Thoracic aorta (tissue), 2 donors: Measurements from ENCODE around the gene C1orf52. TPM values are rescaled to one million over a fixed set of nuclear protein-coding genes. Genes with fewer than 3 reads are reported as not detected.

ENCODE experiments used
- ATAC-seq: fragments of 150-250 bp; one replicate; pipeline ENCODE4 v1.8.0; 2017; ENCODE audit warnings: low read depth; ENCODE audit not compliant: insufficient number of reproducible peaks, low FRiP score
- DNase-seq: peaks from one replicate; pipeline ENCODE4 v3.0.0-alpha.2; 2020; ENCODE audit warnings: low spot score
- H3K27ac ChIP-seq, 2 donors: fragments of 200-600 bp; sonication (generic); 1 replicate in 1 of 2; 2 replicates in 1 of 2; pipeline ENCODE4 v1.5.1; 2016; ENCODE audit warnings: mild to moderate bottlenecking in 2 of 2, moderate library complexity in 2 of 2
- H3K27me3 ChIP-seq: fragments of 200-600 bp; sonication (generic); replicated peaks from 2 replicates; pipeline ENCODE4 v1.6.0; 2016; ENCODE audit warnings: mild to moderate bottlenecking; ENCODE audit not compliant: insufficient read depth
- H3K36me3 ChIP-seq: fragments of 200-600 bp; sonication (generic); one replicate; pipeline ENCODE4 v1.5.1; 2016
- H3K4me1 ChIP-seq, 2 donors: fragments of 200-600 bp; sonication (generic); 1 replicate in 1 of 2; 2 replicates in 1 of 2; pipeline versions ENCODE4 v1.5.1 to v1.6.0; 2016; ENCODE audit warnings: low read depth in 2 of 2, mild to moderate bottlenecking in 1 of 2; ENCODE audit not compliant: control insufficient read depth in 1 of 2
- H3K4me3 ChIP-seq: fragments of 200-600 bp; sonication (generic); 2 replicates; pipeline ENCODE4 v1.5.1; 2016; ENCODE audit warnings: mild to moderate bottlenecking
- H3K9me3 ChIP-seq: fragments of 200-600 bp; sonication (generic); 2 replicates; pipeline ENCODE4 v1.5.1; 2016
- total RNA-seq, 2 donors: library from RNA; depleted of rRNA; stranded (reverse); fragments of >200 nt; gene quantifications; one replicate each; pipeline versions ENCODE4 v1.1.0 to v1.2.3, GENCODE V29; 2016
- TF ChIP-seq, protein P1 (sequence below): fragments of 200-600 bp; sonication (generic); IDR thresholded peaks from one replicate; pipeline ENCODE4 v1.5.1; 2019; ENCODE audit warnings: antibody characterized with exemption

The C1orf52 gene
- total RNA-seq, 2 donors from 2014 or later: 20.7 to 28.7 TPM

DNA sequence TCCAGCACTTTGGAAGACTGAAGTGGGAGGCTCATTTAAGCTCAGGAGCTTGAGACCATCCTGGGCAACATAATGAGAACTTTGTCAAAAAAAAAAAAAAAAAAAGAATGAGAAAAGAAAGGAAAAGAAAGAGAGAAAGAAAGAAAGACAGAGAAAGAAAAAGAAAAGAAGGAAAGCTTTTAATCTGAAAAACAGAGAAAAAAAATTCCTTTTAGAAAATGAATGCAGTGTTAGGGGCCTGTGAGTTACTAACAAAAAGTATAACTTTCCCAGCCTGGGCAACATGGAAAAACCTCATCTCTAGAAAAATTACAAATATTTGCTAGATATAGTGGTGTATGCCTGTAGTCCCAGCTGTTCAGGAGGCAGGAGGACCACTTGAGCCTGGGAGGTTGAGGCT, 42.8 kb downstream of the C1orf52 start:
- peaks cover 0 to 16% of the 10 kb centered on the region in 2 donors for H3K4me1 ChIP-seq
- TF ChIP-seq, protein P1, sequence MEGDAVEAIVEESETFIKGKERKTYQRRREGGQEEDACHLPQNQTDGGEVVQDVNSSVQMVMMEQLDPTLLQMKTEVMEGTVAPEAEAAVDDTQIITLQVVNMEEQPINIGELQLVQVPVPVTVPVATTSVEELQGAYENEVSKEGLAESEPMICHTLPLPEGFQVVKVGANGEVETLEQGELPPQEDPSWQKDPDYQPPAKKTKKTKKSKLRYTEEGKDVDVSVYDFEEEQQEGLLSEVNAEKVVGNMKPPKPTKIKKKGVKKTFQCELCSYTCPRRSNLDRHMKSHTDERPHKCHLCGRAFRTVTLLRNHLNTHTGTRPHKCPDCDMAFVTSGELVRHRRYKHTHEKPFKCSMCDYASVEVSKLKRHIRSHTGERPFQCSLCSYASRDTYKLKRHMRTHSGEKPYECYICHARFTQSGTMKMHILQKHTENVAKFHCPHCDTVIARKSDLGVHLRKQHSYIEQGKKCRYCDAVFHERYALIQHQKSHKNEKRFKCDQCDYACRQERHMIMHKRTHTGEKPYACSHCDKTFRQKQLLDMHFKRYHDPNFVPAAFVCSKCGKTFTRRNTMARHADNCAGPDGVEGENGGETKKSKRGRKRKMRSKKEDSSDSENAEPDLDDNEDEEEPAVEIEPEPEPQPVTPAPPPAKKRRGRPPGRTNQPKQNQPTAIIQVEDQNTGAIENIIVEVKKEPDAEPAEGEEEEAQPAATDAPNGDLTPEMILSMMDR: no peak

DNA sequence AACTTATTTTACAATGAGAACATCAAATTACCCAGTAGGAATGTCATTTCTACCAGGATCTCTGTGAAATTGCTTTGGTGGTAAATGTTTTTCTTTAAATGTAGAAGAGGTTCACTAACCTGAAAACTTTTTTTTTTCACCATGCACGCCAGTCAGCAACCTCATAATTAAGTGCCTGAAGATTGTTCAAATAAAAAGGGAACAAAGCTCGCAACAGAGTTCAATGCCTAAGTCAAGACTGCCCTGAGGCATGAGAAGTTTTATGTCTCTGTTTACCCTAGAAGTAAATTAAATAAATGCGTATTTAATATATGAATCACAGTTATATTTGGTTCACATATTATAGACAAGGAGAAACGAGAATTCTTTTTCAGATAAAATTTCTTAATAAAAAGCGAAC, 44.8 kb downstream of the C1orf52 start:
- H3K4me3 ChIP-seq: no peak overlapping the region
- H3K27ac ChIP-seq: no peak overlapping the region
- no peaks in the 10 kb centered on the region for H3K4me1 ChIP-seq

More for the DNA sequence above, 42.8 kb downstream of the C1orf52 start:
- no peaks in the 10 kb centered on the region for H3K27me3 ChIP-seq
- DNase-seq (no peak), ATAC-seq (no peak)
- no peak overlapping the region for H3K27ac ChIP-seq
- H3K9me3 ChIP-seq: no peaks in the 10 kb centered on the region
- no peak overlapping the region for H3K4me3 ChIP-seq
- no peaks in the 10 kb centered on the region for H3K36me3 ChIP-seq

DNA sequence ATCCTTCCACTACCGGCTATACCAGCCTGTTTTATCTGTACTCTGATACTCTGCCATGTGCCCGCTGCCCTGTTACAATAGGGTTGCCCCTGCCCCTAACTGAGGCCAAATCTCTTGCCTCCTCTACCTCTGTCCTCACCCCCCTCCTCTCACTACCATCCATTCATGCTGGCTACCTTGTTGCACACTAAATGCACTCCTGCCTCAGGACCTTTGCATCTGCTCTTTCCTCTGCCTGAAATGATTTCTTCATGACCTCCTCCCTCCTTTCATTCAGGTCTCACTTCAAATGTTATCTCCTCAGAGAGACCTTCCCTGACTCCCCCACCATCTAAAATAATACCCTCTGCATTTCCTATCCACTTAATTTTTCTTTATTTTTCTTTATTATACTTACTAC, 51.0 kb downstream of the C1orf52 start:
- Histone ChIP-seq H3K27ac (no peak overlapping the region), H3K9me3 (no peaks in the 10 kb centered on the region), H3K4me1 (peaks cover 0 to 1% of the 10 kb centered on the region in 2 donors), H3K36me3 (no peaks in the 10 kb centered on the region), H3K4me3 (no peak overlapping the region), H3K27me3 (no peaks in the 10 kb centered on the region)
- no peak for ATAC-seq
- DNase-seq: no peak
- TF ChIP-seq, protein P1: no peak

More for the DNA sequence above, 44.8 kb downstream of the C1orf52 start:
- ATAC-seq (no peak), DNase-seq (no peak)
- no peaks in the 10 kb centered on the region for H3K36me3 ChIP-seq
- H3K9me3 ChIP-seq: no peaks in the 10 kb centered on the region
- TF ChIP-seq, protein P1: no peak
- H3K27me3 ChIP-seq: no peaks in the 10 kb centered on the region

DNA sequence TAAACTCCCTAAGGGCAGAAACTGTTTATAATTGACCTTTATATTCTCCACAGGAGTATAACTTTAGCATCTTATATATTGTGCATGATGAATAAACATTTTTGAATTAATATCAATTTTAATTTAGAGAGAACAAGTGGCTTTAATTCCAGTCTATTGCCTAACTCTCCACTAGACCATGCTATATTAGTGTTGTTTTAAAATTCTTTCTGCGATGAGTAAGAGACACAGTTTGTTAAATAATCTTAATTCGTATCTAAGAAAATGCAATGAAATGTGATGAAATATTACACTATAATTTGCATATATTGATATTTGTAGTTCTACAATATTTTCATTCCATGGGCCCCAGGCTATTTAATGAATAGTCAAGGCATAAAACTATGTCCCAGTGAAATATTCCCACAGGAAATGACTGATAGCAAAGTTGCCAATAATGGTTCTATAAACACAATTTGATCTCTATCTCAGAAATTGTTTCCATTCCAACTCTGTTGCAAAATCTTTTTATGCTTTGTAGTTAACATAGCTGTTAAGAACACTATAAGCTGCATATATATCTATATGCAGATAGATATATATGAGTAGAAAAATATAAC, 55.8 kb downstream of the C1orf52 start:
- DNase-seq: no peak
- Histone ChIP-seq H3K36me3 (no peaks in the 10 kb centered on the region), H3K9me3 (no peaks in the 10 kb centered on the region), H3K4me3 (no peak overlapping the region), H3K27ac (no peak overlapping the region), H3K27me3 (peaks cover 3% of the 10 kb centered on the region), H3K4me1 (peaks cover 4 to 25% of the 10 kb centered on the region in 2 donors)
- TF ChIP-seq, protein P1: no peak
- no peak for ATAC-seq

DNA sequence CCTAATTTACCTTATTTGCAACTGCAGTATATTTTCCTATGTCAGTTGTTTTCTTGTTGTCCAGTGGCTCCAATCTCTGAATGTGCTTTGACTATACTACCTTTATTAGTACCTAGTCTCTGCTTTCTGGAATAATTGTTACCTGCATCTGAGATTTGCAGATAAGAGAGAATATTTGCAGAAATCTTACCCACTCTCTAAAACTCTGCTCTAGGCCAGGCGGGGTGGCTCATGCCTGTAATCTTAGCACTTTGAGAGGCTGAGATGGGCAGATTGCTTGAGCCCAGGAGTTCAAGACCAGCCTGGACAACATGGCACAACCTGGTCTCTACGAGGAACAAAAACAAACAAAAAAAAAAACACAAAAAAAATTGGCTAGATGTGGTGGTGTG, 56.6 kb downstream of the C1orf52 start:
- DNase-seq: no peak
- Histone ChIP-seq H3K36me3 (no peaks in the 10 kb centered on the region), H3K4me3 (peak overlapping the region; percentile 97), H3K4me1 (peaks cover 4 to 33% of the 10 kb centered on the region in 2 donors), H3K27ac (no peak overlapping the region), H3K27me3 (peaks cover 3% of the 10 kb centered on the region), H3K9me3 (no peaks in the 10 kb centered on the region)
- TF ChIP-seq, protein P1: no peak
- no peak for ATAC-seq
